GM12878 (cell line): ENCODE data around the gene TOMM22.

ENCODE experiments used
- BHLHE40 ChIP-seq, 2 experiments: fragments of 450-650 bp in 1 of 2; IDR thresholded peaks; 2 replicates each; pipeline ENCODE4 v1.6.1; 2011 to 2017; ENCODE audit warnings: low read depth in 2 of 2, borderline replicate concordance in 1 of 2, improper control_type of control experiment in 1 of 2, low read length in 1 of 2, mild to moderate bottlenecking in 1 of 2
- CTCF ChIP-seq, 3 experiments: IDR thresholded peaks in 2 of 3; conservative IDR thresholded peaks in 1 of 3; 2 replicates each; pipeline ENCODE4 v1.5.1; 2011; ENCODE audit warnings: low read depth in 3 of 3, low read length in 3 of 3, mild to moderate bottlenecking in 3 of 3, control low read depth in 2 of 3, moderate library complexity in 2 of 3, inconsistent platforms in 1 of 3, mixed read lengths in 1 of 3; ENCODE audit not compliant: control insufficient read depth in 2 of 3, insufficient read depth in 1 of 3; ENCODE audit errors: extremely low read depth in 1 of 3
- KDM1A ChIP-seq: fragments of 200-600 bp; sonication (generic); IDR thresholded peaks from 2 replicates; pipeline ENCODE4 v1.6.1; 2016; ENCODE audit warnings: borderline replicate concordance
- PML ChIP-seq: IDR thresholded peaks from 2 replicates; pipeline ENCODE4 v1.6.1; 2012; ENCODE audit warnings: low read length, inconsistent platforms
- POLR2A ChIP-seq: IDR thresholded peaks from 2 replicates; pipeline ENCODE4 v1.6.1; 2011; ENCODE audit warnings: low read depth, mild to moderate bottlenecking, low read length
- RAD21 ChIP-seq: IDR thresholded peaks from 2 replicates; pipeline ENCODE4 v1.6.1; 2011; ENCODE audit warnings: mild to moderate bottlenecking, low read depth, low read length, moderate library complexity; ENCODE audit not compliant: insufficient read depth
- RELA ChIP-seq: fragments of 450-650 bp; IDR thresholded peaks from 2 replicates; pipeline ENCODE4 v1.8.0; 2014; ENCODE audit warnings: borderline replicate concordance; ENCODE audit not compliant: partially characterized antibody
- SIN3A ChIP-seq: IDR thresholded peaks from 2 replicates; pipeline ENCODE4 v1.6.1; 2012; ENCODE audit warnings: low read depth, low read length, improper control_type of control experiment
- SIX5 ChIP-seq: IDR thresholded peaks from 2 replicates; pipeline ENCODE4 v1.6.1; 2011; ENCODE audit warnings: mild to moderate bottlenecking, low read depth, low read length, moderate library complexity; ENCODE audit not compliant: severe bottlenecking
- TCF12 ChIP-seq: IDR thresholded peaks from 2 replicates; pipeline ENCODE4 v1.6.1; 2011; ENCODE audit warnings: low read depth, mild to moderate bottlenecking, low read length
- TF ChIP-seq, protein P1 (sequence below): IDR thresholded peaks from 2 replicates; pipeline ENCODE4 v1.6.1; 2011; ENCODE audit warnings: low read depth, low read length, improper control_type of control experiment, borderline replicate concordance

GRCh38 chr22:38675833-38676232, 5.9 kb upstream of the TOMM22 start:
- TF ChIP-seq RELA, result no peak
- no peak for TF ChIP-seq SIN3A
- TF ChIP-seq, protein P1, sequence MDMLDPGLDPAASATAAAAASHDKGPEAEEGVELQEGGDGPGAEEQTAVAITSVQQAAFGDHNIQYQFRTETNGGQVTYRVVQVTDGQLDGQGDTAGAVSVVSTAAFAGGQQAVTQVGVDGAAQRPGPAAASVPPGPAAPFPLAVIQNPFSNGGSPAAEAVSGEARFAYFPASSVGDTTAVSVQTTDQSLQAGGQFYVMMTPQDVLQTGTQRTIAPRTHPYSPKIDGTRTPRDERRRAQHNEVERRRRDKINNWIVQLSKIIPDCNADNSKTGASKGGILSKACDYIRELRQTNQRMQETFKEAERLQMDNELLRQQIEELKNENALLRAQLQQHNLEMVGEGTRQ, result no peak
- no peak for TF ChIP-seq RAD21
- no peak for TF ChIP-seq POLR2A
- TF ChIP-seq SIX5, result no peak
- TF ChIP-seq KDM1A, result no peak
- no peak for TF ChIP-seq BHLHE40 (IDR thresholded peaks at IDR 0.05; ENCODE audit: borderline replicate concordance in 1 of 2, low read depth in 2 of 2, low read length in 1 of 2)
- no peak for TF ChIP-seq CTCF (IDR thresholded peaks at IDR 0.05 in 2 of 3, conservative IDR thresholded peaks at IDR 0.05 in 1 of 3; ENCODE audit: control insufficient read depth in 2 of 3, extremely low read depth in 1 of 3, insufficient read depth in 1 of 3, low read depth in 3 of 3, low read length in 3 of 3)
- TF ChIP-seq TCF12, result no peak
- TF ChIP-seq PML, result no peak
